NCI-H2227 (cell line): ENCODE results near the gene COX6B1.
"Not testable (repeated sequence)": the region's sequence is repeated elsewhere in the genome, so short reads cannot be mapped to it uniquely, and the experiment has no call there.

Source experiments
- DNase-seq: peaks from one replicate; lab custom pipeline; 2025; ENCODE audit not compliant: unreplicated experiment; lab: John Stamatoyannopoulos, UW

Gene COX6B1, protein sequence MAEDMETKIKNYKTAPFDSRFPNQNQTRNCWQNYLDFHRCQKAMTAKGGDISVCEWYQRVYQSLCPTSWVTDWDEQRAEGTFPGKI

DNA sequence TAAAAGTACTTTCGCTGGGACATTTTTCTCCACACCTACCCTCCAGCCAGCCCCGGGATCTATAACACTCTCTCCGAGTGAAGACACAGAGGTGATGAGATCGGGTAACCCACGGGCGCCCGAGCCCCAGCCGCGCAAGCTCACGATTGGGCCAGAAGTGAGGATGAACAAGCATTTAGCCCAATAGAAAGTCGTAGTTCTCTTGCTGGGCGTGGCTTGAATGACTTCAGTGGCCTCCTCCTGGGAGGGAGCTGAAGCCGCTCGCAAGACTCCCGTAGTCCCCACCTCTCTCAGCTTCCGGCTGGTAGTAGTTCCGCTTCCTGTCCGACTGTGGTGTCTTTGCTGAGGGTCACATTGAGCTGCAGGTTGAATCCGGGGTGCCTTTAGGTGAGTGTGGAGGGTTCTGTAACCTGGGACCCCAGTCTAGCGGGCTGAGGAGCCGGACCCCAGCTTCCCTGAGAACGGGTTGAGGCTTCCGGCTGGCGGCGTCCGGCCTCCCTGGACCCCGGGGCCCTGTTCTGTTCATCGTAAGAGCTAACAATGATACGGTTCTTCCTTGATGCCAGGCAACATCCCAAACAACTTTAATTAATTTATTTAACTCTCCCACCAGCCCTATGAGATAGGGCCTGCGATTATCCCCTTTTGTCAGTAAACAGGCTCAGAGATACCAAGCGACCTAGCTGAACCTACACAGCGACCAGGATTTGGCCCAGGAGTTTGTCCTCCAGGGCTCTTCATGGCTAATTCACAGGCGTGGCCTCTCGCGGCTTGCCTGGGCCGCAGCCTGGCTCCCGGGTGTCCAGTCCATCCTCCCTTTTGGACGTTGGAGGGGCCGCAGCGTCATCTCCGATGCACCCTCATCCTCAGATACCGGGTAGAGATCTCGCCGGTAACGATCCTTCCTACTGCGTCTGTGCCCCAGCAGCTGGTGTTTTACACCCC, at the start of gene COX6B1:
COX6B1 (plus strand) TSS at position 307 of the 945 bp plus-strand sequence. CDS start 2,921 bp downstream, outside the sequence.
- DNase-seq, result peak; percentile 100

DNA sequence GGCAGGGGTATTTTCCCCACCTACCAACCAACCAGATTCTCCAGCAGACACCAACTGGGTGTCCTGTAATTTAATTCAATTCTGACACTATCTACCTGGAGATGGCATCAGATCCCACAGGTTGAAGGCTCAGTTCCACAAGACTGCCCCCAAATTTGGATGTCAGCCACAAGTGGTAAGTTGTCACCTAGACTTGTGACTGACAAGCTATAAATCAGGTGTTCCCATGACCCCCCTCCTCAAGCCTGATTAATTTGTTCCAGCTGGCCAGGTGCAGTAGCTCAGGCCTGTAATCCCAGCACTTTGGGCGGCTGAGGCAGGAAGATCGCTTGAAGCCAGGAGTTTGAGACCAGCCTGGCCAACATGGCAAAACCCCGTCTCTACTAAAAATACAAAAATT, 46.2 kb upstream of the COX6B1 start:
- DNase-seq, result no peak

DNA sequence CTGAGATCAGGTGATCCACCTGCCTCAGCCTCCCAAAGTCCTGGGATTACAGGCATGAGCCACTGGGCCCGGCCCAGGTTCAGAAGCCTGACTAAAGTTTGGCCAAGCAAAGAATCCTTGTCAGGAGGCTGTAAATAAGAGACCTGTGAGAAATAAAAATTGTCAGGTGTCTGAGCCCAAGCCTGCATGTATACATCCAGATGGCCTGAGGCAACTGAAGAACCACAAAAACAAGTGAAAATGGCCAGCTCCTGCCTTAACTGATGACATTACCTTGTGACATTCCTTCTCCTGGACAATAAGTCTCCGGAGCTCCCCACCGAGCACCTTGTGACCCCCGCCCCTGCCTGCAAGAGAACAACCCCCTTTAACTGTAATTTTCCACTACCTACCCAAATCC, 43.7 kb upstream of the COX6B1 start:
- DNase-seq, result not testable (repeated sequence)

DNA sequence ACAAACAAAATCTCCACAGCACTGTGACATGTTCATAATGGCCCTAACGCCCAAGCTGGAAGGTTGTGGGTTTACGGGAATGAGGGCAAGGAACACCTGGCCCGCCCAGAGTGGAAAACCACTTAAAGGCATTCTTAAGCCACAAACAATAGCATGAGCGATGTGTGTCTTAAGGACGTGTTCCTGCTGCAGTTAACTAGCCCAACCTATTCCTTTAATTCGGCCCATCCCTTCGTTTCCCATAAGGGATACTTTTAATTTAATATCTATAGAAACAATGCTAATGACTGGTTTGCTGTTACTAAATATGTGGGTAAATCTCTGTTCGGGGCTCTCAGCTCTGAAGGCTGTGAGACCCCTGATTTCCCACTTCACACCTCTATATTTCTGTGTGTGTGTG, 41.0 kb upstream of the COX6B1 start:
- not testable (repeated sequence) for DNase-seq

DNA sequence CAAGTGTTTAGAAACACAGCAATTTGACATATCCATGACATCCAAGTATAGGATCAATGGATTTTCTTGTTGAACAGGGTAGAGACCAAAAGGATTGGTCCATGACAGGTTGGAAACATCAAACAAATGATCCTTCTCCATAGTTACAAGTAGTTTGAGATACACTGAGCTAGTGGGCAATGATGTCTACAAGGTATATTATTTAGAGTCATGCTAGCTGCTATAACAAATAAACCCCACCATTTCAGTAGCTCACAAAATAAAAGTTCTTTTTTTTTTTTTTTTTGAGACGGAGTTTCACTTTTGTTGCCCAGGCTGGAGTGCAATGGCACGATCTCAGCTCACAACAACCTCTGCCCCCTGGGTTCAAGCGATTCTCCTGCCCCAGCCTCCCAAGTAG, 40.5 kb upstream of the COX6B1 start:
- DNase-seq, result no peak

DNA sequence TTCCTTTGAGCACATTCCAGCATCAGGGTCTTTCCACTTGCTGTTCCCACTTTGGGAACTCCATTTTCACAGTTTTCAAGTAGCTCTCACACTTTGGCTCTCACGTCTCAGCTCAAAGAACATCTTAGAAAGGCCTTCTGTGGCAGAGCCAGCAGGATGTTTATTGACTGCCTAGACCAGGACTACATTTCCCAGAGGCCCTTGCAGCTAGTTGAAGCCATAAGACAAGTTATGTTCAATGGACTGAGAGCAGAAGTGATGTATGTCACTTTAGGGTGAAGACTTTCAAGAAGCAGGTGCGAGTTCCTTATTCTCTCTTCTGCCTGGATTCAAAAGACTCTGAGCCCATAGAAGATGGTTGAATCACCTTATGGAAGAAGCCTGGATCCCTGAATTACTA, 39.9 kb upstream of the COX6B1 start:
- no peak for DNase-seq

DNA sequence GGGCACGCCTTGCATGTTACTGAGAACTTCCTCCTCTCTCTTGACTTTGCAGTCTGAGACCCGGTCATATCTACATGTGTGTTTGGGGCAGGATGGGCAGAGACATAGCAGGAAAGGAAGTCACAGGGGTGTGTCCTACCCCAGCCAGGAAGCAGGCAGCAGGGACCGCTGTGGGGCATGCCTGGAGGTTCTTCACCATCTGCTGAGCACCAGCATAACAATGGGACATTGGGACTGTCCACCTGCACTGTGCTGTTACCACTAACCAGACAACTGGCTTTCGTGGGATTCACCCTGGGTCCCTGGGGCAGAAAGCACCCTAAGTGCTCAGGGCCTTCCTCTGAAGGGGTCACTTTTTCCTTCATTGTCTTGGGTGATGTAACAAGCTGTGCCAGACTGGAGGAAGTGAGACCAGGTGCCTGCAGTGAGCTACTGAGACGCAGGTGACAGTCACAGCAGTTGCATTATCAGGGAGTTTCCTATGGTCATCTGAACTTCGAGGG, 38.2 kb upstream of the COX6B1 start:
- no peak for DNase-seq

DNA sequence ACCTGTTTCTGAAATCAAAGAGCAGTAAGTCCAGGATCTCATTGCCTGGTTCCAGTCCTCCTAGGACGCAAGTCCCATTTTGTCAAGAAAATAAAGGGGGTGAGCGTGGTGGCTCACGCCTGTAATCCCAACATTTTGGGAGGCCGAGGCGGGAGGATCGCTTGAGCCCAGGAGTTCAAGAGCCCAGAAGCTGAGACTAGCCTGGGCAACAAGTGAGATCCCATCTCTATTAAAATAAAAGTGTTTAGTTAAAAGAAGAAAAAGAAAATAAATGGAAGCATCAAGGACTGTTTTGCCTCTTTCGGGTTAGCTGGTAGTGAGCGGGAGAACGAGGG, 35.9 kb upstream of the COX6B1 start:
- no peak for DNase-seq

DNA sequence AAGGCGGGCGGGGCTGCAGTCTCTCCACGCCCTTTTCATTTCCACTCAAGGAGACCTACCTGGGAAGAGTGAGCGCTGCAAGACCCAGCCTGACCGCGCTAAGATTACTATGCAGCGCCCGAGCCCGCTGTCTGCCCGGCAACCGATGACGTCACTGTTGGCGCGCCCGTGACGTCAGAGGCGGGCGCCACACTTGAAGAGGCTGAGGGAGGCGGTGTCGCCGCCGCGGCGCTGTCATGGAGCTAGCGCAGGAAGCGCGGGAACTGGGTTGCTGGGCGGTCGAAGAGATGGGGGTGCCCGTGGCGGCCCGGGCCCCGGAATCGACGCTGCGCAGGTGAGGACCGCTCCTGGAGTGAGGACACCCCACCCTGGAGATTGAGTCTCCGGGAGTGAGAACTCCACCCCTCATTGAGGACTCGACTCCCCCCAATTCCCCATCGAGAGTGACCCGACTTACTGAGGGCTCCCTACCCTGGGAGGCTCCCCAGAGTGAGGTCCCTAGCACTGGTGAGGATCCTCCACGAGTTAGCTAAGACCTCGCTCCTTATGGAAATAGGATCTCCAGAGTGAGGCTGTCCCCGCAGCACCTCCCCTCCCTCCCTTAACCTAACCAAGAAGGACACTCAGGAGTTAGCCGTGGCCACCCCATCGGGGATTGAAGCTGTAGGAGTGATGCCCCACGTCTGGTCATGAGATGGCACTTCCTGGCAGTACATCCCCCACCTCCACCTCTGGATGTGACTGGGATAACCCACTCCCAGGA, 35.4 kb upstream of the COX6B1 start, which contains the start of gene HAUS5:
HAUS5 (plus strand) TSS at position 177 of the 763 bp plus-strand sequence; CDS start at position 237, 60 bp downstream.
- peak; percentile 100 for DNase-seq

DNA sequence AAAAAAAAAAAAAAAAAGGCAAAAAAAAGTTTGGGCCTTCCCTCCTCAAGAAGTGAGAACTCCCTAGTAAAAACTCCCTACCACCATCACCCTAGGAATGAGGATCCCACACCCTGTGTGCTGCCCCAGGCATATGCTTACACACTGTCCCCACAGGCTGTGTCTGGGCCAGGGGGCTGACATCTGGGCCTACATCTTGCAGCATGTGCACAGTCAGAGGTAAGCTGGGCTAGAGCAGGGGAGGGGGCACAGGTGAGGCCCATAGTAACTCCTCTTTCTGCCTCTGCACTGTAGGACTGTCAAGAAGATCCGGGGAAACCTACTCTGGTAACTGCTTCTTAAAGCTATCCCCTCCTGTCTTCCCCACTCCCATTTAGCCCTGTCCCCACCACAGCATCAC, 34.5 kb upstream of the COX6B1 start:
- no peak for DNase-seq

DNA sequence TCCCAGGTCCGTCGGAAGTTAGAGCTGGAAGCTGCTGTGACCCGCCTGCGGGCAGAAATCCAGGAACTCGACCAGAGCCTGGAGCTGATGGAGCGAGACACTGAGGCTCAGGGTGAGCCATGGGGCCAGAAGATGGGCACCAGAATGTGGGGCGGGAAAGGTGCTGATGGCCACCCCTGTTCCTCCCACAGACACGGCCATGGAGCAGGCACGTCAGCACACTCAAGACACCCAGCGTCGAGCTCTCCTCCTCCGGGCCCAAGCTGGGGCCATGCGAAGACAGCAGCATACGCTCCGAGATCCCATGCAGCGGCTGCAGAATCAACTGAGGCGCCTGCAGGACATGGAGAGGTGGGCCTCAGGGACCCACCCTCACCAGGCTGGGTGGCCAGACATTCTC, 33.1 kb upstream of the COX6B1 start:
- no peak for DNase-seq

DNA sequence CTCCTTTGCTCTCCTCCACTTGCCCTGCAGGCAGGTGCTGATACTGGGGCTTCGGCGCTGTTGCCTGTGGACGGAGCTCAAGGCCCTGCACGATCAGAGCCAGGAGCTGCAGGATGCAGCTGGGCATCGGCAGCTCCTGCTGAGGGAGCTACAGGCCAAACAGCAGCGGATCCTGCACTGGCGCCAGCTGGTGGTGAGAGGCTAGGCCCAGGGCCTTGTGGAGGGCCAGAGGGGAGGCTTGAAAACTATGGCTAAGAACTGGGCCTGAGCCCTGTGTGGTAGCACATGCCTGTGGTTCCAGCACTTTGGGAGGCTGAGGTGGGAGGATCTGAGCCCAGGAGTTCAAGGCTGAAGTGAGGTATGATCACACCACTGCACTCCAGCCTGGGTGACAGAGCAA, 29.3 kb upstream of the COX6B1 start:
- DNase-seq, result no peak

DNA sequence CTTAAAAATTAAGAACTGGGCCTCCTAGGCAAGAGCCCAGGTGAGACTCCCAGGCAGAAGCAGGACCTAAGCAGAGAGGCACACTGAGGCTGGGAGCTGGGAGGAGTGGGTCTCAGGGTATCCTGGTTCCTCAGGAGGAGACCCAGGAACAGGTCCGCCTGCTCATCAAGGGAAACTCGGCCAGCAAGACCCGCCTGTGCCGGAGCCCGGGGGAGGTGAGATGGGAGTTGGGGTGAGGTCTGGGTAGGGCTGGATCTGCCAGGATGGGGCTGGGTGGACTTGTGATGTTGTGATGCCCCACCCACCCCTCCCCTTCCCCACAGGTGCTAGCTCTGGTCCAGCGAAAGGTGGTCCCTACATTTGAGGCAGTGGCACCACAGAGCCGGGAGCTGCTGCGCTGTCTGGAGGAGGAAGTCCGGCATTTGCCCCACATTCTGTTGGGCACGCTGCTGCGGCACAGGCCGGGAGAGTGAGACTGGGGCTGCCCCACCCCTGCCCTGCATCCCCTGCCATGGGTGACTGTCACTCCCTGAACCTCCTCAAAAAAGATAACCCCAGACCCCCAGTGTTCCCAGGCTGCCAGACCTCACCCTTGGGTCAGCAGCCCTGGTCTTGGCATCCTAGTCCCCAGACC, 28.7 kb upstream of the COX6B1 start:
- DNase-seq, result no peak

DNA sequence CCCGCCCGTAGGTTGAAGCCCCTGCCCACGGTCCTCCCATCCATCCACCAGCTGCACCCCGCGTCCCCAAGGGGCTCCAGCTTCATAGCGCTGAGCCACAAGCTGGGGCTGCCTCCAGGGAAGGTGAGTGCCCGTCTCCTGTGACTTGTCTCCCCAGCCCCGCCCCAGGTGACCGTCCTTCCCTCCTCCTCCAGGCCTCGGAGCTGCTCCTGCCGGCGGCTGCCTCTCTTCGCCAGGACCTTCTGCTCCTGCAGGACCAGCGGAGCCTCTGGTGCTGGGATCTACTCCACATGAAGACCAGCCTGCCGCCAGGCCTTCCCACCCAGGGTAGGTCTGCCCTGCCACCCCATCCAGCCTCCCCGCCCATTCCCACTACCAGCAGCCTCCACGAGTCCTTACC, 28.1 kb upstream of the COX6B1 start:
- DNase-seq, result no peak

DNA sequence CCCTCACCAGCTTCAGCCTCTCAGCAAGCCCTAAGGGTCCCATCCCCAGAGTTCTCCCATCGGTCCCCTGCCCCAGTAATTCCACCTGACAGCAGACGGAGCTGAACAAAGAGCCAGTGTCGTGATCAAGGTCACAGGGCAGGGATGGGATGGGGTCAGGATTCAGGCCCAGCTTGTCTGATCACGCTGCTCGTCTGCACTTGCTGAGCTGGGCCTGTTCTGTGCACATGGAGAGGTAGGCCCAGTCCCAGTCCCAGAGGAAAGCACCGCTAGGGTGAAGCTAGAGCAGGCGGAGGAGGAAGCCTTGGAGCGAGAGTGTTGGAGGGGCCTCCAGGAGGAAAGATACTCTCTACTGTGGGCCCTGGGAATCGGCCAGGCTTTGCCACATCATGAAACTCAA, 26.4 kb upstream of the COX6B1 start:
- no peak for DNase-seq

DNA sequence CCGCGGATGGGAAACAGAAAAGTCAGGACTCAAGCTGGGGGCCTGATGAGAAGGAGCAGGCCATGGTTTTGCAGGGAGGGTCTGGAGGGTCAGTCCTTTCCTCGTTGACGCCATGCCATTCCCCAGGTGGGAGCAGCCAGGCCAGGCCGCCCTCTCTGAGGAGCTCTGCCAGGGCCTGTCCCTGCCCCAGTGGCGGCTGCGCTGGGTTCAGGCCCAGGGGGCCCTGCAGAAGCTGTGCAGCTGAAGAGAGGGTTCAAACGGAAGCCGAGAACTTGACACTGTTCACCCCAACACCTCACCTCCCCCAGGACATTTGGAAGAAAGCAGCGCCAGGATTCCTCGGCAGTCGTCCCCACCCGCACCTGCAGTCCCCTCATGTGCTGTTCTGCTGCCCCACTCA, 25.4 kb upstream of the COX6B1 start:
- DNase-seq, result no peak

DNA sequence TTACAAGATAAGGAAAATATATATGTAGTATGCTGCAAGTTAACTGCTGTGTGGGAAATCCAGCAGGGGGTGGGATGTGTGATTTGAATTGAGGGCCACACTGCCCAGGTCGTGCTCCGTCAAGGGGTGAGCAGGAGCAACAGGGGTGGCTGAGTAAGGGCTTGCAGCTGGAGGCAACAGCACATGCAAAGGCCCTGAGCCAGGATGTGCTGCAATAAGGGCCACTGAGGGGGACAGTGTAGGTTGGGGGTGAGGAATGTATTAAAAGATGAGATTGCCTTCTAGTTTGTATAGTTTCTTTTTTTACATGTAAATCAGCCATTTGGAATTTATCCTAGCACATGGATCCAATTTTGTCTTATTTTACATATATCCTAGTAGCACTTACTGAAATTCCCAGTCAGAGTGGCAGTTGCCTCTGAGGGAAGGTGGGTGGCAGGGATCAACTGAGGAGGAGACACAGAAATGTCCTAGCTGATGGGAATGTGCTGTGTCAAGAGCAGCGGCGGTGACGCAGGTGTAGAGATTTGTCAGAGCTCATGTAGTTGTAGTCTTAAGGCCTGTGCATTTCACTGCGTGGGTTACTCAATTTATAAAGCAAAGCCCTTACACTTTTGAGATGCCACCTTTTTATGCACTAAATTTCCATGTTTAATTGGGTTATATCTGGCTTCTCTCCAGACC, 24.7 kb upstream of the COX6B1 start:
- DNase-seq, result no peak

DNA sequence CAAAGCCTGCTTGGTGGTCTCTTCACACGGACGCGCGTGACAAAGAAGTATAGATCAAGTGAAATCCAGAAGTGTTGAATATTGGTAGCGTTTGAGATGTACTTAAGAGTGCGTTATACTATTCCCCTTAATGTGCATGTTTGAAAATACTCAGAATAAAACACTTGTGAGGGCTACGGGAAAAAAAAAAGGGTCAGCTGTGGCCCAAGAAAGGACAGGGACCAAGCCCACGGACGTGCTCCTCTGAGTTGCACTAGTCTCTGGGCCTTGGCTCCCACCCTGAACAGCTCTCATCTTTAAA, 19.9 kb upstream of the COX6B1 start:
- no peak for DNase-seq

DNA sequence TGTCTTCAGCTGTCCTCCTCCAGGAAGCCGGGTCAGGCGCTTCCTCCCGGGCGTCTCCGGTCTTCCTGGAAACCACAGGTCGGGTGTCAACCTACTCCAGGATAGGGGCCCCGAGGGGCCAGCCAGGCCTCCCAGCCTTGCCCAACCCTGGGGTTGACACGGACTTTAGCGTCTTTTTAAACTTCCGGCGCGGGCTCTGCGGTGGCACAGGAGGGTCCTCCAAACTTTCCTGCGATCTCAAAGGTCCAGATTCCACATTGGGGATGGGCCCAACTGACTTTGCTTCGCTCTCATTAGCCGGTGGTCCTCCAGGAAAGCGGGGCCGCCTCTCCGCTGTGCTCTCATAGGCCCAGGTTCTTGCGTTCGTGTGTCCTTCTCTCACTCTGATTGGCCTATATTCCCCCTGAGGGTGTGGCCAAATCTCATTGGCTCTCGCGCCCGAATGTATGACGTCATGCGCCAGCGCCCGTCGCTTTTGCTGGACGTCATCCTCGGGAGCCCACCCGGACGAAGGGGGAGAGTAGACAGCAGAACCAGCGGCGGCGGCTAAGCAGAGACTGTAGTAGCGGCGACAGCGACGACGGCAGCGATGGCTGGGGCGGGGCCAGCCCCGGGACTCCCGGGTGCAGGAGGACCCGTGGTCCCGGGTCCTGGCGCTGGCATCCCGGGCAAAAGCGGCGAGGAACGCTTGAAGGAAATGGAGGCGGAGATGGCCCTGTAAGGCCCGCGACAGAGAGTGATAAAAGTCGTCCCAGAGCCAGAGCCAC, 19.4 kb upstream of the COX6B1 start, which contains the start of gene RBM42:
RBM42 (plus strand) TSS at position 472 of the 767 bp plus-strand sequence; CDS start at position 590, 118 bp downstream.
- DNase-seq, result peak; percentile 100

DNA sequence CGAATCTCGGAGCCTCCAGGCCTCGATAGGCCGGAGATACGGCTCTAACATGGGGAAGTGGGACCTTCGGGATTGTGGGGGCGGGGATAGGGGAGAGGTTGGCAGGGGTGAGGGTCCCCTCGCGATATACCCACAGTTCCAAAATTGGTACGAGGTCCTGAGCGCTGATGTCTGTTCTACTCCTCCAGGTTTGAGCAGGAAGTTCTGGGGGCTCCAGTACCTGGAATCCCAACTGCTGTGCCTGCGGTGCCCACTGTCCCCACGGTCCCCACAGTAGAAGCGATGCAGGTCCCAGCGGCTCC, 18.8 kb upstream of the COX6B1 start:
- DNase-seq, result no peak
